Liver (tissue), 3 donors: ENCODE measurements around the gene AP1S2.

Experiments
- GABPA ChIP-seq, 2 donors: IDR thresholded peaks in 1 of 2; conservative IDR thresholded peaks in 1 of 2; 2 replicates each; pipeline ENCODE4 v1.6.1; 2016; ENCODE audit warnings: antibody characterized with exemption in 2 of 2, mild to moderate bottlenecking in 1 of 2, moderate library complexity in 1 of 2
- JUND ChIP-seq, 2 donors: IDR thresholded peaks; 2 replicates each; pipeline ENCODE4 v1.6.1; 2016; ENCODE audit warnings: antibody characterized with exemption in 2 of 2
- RAD21 ChIP-seq, 2 donors: IDR thresholded peaks; 2 replicates each; pipeline ENCODE4 v1.6.1; 2016; ENCODE audit warnings: antibody characterized with exemption in 2 of 2, mild to moderate bottlenecking in 2 of 2
- RXRA ChIP-seq, 2 donors: IDR thresholded peaks; 2 replicates each; pipeline ENCODE4 v1.6.1; 2017 to 2018; ENCODE audit warnings: antibody characterized with exemption in 2 of 2, mild to moderate bottlenecking in 1 of 2
- TAF1 ChIP-seq: conservative IDR thresholded peaks from 2 replicates; pipeline ENCODE4 v1.6.1; 2016; ENCODE audit warnings: antibody characterized with exemption, mild to moderate bottlenecking
- TF ChIP-seq, protein P1 (sequence below): fragments of 150-350 bp; IDR thresholded peaks from 2 replicates; pipeline ENCODE4 v1.5.1; 2017; ENCODE audit warnings: improper control_type of control experiment, low read depth, low read length; ENCODE audit not compliant: missing input control
- donor health status: healthy.
- donor health status: healthy.

DNA sequence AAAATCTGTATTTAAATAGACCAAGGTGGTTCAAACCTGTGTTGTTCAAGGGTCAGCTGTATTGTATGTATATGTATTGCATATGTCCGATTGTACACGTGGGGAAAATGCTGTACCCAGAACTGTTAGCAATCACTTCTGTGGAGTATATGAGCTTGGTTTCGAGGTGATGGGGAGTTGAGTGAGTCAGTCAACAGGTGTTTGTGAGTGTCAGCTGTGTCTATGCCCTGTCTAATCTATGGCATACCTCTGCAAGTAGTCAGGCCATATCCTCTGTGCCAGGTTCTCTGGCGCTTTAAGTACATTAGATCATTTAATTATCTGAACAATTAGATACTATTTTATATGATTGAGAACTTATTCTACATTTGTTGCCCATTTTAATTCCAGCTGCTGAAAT is 56.9 kb downstream of the AP1S2 start:
- TF ChIP-seq, protein P1, sequence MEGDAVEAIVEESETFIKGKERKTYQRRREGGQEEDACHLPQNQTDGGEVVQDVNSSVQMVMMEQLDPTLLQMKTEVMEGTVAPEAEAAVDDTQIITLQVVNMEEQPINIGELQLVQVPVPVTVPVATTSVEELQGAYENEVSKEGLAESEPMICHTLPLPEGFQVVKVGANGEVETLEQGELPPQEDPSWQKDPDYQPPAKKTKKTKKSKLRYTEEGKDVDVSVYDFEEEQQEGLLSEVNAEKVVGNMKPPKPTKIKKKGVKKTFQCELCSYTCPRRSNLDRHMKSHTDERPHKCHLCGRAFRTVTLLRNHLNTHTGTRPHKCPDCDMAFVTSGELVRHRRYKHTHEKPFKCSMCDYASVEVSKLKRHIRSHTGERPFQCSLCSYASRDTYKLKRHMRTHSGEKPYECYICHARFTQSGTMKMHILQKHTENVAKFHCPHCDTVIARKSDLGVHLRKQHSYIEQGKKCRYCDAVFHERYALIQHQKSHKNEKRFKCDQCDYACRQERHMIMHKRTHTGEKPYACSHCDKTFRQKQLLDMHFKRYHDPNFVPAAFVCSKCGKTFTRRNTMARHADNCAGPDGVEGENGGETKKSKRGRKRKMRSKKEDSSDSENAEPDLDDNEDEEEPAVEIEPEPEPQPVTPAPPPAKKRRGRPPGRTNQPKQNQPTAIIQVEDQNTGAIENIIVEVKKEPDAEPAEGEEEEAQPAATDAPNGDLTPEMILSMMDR: no peak
- TF ChIP-seq TAF1 (no peak), JUND (IDR thresholded peaks at IDR 0.05) (no peak), RXRA (IDR thresholded peaks at IDR 0.05) (no peak), GABPA (IDR thresholded peaks at IDR 0.05 in 1 of 2, conservative IDR thresholded peaks at IDR 0.05 in 1 of 2) (no peak), RAD21 (IDR thresholded peaks at IDR 0.05) (no peak)
